Right renal pelvis (tissue), 4 donors: ENCODE measurements around the gene C6orf15. TPM values are rescaled to one million over a fixed set of nuclear protein-coding genes. Genes with fewer than 3 reads are reported as not detected.

ENCODE experiments used
- DNase-seq, 4 donors: peaks; one replicate each; pipeline ENCODE4 v3.0.0-alpha.2; 2013; ENCODE audit warnings: low read depth in 4 of 4, low spot score in 3 of 4, missing footprints in 1 of 4
- polyA plus RNA-seq, 4 donors: library from polyadenylated mRNA; unstranded; fragments of 120-200 nt; gene quantifications; one replicate each; pipeline ENCODE4 v1.2.1, GENCODE V29; 2013; ENCODE audit not compliant: insufficient read length in 4 of 4

Gene C6orf15
- polyA plus RNA-seq, 4 donors, result not detected

DNA sequence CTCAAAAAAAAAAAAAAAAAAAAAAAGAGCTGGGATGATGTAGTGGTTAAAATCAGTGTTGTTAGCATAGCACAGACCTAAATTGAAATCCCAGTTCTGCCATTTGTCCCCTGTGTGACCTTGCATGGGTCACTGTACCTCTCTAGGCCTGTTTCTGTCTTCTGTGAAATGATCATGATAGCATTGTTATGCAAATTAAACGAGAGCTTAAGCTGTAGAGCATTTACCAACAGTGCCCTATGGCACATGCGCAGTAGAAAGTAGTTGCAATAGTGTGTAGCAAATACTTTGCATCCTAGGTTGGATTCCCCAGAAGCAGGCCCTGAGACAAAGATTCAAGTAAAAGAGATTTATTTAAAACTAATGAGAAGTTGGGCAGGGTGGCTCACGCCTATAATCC, 19.2 kb upstream of the C6orf15 start:
- DNase-seq, result no peak

- no peak for DNase-seq
Observed at GRCh38 chr6:31130751-31131150, 18.4 kb upstream of the C6orf15 start.

DNA sequence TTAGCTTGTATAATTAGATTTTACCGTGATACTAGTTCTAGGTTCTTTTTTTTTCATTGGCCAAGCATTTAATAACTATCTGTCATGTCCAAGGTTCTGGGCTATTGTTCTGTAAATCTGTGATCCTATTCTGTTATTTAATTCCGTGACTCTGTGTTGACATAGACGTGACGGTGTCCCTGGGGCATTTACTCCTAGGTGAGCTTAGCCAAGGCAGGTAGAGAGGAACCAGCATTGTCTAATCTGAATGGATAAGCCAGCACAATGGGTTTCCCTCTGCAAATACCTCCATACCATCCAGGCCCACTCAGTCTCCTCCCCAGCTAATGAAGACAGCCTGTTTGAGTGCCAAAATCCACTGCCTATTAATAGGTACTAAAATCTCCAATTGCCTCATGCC, 16.8 kb upstream of the C6orf15 start:
- no peak for DNase-seq

- peak; percentile 38 to 44 (median 44) for DNase-seq
Observed at GRCh38 chr6:31128093-31128676, 15.8 kb upstream of the C6orf15 start.

DNA sequence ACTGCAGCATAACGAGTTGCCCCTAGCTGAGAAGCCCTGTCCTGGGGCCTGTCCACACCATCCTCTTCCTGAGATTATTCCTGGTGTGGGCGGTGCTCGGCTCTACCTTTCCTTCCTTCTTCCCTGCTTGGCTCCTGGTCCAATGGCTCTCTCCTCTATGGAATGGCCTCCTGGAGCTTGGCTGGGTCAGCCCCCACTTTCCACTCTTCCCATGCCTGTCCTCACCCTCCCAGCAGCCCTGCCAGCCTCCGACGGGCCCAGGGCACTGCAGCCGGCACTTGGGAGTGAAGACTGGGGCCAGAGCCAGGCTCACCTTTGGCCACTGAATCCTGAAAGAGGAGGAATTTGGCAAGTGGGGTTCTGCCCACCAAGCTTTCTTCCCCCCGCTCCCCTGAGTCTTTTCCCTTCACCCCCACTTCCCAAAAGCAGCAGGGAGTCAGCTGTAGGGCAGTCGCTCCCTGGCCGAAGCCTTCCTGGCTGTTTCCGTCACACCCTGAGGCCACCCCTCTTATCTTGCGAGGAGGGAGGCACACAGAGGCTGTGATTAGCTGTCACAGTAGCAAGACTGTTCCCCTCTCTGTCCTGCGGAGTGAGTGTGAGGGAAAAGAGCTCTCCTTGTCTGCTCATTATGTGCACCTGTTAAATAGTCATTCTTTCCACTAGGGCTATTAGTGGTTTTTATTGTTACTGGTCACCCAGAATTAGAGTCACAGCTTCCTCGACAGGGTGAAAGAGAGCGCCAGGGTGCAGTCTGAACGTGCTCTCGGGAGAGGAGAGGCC, 14.2 kb upstream of the C6orf15 start:
- no peak for DNase-seq

DNA sequence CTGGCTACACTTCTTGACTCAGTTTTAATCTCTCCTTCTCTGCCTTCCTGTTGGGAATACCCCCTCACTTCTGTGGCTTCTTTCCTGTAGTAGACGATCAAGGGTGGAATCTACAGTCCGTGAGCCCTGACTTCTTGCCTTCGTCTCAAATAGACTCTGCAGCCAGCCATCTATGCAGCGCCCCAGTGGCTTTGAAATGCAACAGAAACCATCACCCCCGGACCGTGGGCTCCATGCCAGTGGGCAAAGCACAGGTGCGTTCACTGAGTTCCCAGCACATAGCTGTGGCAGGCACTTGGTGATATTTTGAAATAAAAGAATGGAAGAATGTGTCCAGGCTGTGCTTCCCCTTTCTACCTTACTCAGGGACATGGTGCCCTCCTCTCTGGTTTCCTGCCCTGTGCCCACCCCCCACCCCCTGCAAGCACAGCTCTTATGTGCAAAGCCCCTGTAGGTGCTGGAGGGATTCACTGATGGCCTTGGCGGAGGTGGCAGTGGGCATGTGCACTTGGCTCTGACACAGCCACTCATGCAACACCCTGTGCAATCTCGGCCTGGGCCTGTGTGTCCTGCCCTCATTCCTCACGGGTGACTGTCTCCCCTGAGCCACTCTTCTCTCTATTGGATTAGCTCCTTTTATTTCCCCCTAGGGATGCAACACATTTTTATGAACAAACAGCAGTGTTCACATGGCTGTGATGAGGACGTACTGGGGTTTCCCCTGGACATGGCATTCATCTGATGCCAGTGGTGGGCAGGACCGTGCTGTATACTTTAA, 13.4 kb upstream of the C6orf15 start:
- no peak for DNase-seq

DNA sequence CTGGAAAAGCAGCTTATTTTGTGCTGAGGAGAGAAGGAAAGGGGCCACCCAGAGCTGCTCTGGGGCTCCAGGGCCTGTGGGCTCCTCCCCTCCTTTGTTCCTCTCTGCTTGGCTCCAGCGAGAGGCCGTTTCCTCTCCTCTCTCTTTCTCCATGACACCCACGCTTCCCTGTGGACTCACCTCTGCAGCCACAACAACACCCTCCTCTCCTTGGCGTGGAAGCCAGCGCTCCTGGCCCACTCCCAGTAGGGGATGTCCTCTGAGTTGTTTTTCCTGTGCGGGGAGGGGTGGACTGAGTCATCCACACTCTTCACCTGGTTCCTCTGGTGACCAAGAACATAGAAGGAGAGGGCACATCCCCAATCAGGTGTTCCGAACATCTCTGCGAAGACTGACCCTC, 12.8 kb upstream of the C6orf15 start:
- DNase-seq, result no peak

GRCh38 chr6:31122791-31123706, 10.7 kb upstream of the C6orf15 start:
- peak in 3 of 4 donors; percentile 37 to 77 (median 52) for DNase-seq

GRCh38 chr6:31121131-31121790, 8.9 kb upstream of the C6orf15 start:
- no peak for DNase-seq

DNA sequence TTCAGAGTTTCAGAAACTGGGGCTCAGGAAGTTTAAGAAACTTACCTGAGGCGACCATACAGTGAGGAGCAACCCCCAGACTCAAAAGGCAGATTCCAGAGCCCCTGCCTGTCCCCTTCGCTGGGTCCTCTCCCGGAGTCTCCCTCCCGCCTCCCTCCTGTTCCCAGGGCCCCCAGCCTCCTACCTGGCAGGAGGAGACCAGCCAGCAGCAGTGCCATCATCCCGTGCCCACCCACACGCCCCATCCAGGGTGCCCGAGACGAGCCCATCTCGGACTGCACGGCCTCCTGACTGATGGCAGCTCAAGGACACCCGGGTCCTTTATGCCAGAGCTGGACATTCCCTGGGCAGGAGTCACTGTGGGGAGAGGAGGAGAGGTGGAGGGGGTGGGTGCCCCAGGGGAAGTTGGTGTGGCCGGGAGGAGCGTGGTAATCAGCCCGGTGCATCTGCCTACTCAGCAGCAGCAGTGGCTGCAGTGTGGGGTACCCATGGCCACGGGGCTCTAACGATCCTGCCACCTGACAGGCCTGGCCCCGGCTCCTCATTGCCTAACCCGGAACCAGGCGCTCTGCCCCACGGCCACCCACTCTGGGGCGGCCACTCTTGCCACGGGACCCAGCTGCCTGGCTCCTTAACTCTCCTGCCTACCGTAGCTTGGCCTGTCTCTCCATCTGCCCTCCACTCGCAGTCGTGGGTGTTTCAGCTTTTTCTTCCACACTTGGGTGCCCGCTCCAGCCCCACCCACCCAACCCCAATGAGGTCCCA, 8.0 kb upstream of the C6orf15 start, which contains the start of gene CDSN:
TSS of gene CDSN (minus strand) at position 296 of the 765 bp plus-strand sequence. CDS start at position 269, 27 bp downstream.
- DNase-seq, result no peak

GRCh38 chr6:31118178-31118577, 5.8 kb upstream of the C6orf15 start:
- no peak for DNase-seq

GRCh38 chr6:31116661-31117385, 4.4 kb upstream of the C6orf15 start:
- no peak for DNase-seq

DNA sequence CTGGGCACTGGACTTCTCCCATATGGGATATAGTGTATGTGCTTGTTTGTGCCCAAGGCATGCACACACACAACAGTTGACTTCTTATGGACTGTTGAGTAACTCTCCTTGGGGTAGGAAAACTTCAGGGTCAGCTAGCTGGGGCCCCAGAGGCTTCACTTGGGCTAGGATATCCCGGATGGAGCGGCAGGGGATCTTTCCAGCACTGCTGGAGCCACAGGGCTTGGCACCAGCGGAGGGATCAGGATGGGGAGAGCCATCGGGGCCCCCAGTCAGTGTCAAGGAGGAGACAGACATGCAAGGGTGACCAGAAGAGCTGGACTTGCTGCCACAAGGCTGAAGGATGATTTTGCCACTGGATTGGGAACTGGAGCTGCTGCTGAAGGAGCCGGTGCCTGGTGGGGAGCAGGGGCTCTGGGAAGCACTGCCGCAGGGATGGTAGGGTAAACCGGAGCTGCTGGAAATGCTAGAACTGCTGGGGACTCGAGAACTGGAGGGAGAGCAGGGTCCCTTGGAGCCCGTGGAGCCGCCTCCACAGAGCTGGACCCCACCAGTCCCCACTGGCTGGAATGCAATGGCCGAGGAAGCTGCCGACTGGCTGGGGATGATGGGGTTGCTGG, 3.7 kb upstream of the C6orf15 start:
- DNase-seq, result no peak

GRCh38 chr6:31114970-31115849, 2.8 kb upstream of the C6orf15 start:
- no peak for DNase-seq

- DNase-seq, result no peak
Observed at GRCh38 chr6:31114541-31114878, 2.1 kb upstream of the C6orf15 start, which contains the start of gene PSORS1C1. Gene PSORS1C1, plus strand, starts transcription at chr6:31114800. Its CDS starts 14,833 bp downstream, at chr6:31129633.

DNA sequence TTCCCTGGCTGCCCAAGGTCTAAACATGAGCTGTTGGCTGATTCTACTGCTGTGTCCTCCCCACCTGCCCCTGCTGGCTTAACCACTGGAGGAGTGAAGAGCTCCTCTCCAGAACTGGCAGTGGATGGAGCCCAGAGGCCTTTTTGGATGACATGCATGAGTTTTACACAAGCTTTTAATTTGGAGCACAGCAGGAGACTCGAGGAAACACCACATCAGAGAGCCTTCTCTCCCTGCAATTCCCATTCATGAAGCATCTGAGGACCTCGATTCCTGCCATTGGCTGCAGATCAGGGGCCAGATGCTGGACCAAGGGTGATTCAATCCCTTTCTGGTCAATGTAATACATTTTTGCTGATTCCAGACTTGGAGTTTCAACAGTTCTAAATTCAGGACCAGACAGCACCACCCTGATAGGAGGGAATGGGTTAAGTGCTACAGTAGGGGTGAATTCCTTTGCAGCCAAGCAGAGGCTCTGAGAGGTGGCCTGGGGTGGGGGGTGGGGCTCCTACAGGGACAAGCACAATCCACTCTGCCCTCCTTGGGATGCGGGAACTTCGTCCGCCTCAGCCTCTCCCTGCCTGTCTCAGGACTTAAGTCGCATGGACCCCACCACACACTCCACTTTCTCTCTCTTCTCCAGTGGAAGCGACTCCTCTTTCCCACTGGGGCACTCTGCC, 1.6 kb upstream of the C6orf15 start:
- DNase-seq, result no peak
